HEK293 (cell line): ENCODE data around the gene GRIP1.

ENCODE experiments used
- SCRT1 ChIP-seq: fragments of 450-650 bp; formaldehyde crosslinking; IDR thresholded peaks from 2 replicates; pipeline ENCODE4 v1.5.1; 2016; ENCODE audit warnings: missing biosample characterization, missing genetic modification characterization, borderline replicate concordance
- ZBTB21 ChIP-seq: fragments of 450-650 bp; formaldehyde crosslinking; IDR thresholded peaks from 2 replicates; pipeline ENCODE4 v1.5.1; 2017; ENCODE audit warnings: missing biosample characterization, missing genetic modification characterization
- ZNF585B ChIP-seq: fragments of 450-650 bp; formaldehyde crosslinking; IDR thresholded peaks from 2 replicates; pipeline ENCODE4 v1.5.1; 2016; ENCODE audit warnings: missing biosample characterization, missing genetic modification characterization
- TF ChIP-seq, protein P1 (sequence below): fragments of 450-650 bp; formaldehyde crosslinking; IDR thresholded peaks from 2 replicates; pipeline ENCODE4 v1.5.1; 2016; ENCODE audit warnings: missing biosample characterization, missing genetic modification characterization
- TF ChIP-seq, protein P2 (sequence below): fragments of 450-650 bp; IDR thresholded peaks from 2 replicates; pipeline ENCODE4 v1.5.1; 2018; ENCODE audit warnings: missing biosample characterization, missing genetic modification characterization

DNA sequence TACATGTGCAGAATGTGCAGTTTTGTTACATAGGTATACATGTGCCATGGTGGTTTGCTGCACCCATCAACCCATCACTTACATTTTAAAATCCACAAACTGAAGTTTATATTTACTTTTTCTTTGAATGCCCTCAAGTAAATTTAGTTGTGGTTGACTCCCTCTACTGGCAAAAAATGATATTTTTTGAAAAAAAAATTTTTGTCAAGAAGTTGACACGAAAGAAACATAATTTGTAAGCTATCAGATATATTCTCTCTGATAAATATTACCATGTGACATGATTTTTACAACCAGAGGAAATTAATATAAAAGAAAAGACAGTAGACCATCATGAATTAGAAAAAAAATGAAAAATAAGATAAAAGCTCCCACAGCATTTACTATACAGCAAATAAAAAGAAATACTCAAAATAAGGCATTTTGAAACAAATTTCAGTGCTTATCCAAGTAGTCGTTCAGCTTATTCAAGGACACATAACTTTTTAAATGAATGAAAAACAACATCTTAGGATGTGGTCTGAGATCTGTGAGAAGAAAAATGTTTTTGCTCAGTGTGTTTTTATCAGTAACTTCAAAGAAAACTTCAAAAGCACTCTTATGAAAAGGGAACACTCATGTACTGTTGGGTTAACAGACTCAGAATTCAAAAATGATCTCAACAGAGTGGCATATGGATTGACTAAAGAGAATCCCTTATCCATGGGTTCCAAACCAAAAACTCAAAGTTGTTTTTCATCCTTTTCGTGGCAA, 30.0 kb upstream of the GRIP1 start:
- TF ChIP-seq, protein P1, sequence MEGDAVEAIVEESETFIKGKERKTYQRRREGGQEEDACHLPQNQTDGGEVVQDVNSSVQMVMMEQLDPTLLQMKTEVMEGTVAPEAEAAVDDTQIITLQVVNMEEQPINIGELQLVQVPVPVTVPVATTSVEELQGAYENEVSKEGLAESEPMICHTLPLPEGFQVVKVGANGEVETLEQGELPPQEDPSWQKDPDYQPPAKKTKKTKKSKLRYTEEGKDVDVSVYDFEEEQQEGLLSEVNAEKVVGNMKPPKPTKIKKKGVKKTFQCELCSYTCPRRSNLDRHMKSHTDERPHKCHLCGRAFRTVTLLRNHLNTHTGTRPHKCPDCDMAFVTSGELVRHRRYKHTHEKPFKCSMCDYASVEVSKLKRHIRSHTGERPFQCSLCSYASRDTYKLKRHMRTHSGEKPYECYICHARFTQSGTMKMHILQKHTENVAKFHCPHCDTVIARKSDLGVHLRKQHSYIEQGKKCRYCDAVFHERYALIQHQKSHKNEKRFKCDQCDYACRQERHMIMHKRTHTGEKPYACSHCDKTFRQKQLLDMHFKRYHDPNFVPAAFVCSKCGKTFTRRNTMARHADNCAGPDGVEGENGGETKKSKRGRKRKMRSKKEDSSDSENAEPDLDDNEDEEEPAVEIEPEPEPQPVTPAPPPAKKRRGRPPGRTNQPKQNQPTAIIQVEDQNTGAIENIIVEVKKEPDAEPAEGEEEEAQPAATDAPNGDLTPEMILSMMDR = no peak
- no peak for TF ChIP-seq SCRT1 (tag by site-specific recombination)
- TF ChIP-seq, protein P2, sequence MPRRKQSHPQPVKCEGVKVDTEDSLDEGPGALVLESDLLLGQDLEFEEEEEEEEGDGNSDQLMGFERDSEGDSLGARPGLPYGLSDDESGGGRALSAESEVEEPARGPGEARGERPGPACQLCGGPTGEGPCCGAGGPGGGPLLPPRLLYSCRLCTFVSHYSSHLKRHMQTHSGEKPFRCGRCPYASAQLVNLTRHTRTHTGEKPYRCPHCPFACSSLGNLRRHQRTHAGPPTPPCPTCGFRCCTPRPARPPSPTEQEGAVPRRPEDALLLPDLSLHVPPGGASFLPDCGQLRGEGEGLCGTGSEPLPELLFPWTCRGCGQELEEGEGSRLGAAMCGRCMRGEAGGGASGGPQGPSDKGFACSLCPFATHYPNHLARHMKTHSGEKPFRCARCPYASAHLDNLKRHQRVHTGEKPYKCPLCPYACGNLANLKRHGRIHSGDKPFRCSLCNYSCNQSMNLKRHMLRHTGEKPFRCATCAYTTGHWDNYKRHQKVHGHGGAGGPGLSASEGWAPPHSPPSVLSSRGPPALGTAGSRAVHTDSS (tag by site-specific recombination) = no peak
- TF ChIP-seq ZBTB21 = no peak
- no peak for TF ChIP-seq ZNF585B (tag by site-specific recombination)
